ENCODE measurements around the gene SHISA5.

DNA sequence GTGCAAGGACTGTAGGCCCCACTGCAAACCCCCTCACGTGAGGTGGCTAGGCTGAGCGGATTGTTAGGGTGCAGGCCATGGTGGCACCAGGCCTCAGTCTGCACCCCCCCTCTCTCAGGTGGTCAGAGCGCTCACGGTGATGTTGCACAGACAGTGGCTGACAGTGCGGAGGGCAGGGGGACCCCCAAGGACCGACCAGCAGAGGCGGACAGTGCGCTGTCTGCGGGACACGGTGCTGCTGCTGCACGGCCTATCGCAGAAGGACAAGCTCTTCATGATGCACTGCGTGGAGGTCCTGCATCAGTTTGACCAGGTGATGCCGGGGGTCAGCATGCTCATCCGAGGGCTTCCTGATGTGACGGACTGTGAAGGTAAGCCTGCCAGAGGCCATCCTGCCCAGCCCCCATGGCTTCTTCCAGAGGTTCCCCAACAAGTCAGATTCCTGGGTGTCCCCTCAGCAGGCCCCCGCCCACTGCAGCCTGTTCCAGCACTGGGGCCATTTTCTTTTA lies 39.2 kb downstream of the SHISA5 start:
- no peak for TF ChIP-seq FOXA1 (IDR thresholded peaks at IDR 0.05)
- no peak for TF ChIP-seq CTCF (IDR thresholded peaks at IDR 0.05; ENCODE audit: low read depth, low read length, missing input control)
- no peak for TF ChIP-seq RAD21 (IDR thresholded peaks at IDR 0.05)
- TF ChIP-seq REST (IDR thresholded peaks at IDR 0.05) = no peak
- TF ChIP-seq EGR1 (IDR thresholded peaks at IDR 0.05; ENCODE audit: low read depth in 2 of 2) = no peak
- no peak for TF ChIP-seq MAX (IDR thresholded peaks at IDR 0.05)
- no peak for TF ChIP-seq JUND (IDR thresholded peaks at IDR 0.05)
- no peak for TF ChIP-seq SP1 (IDR thresholded peaks at IDR 0.05)
- TF ChIP-seq, protein P1, sequence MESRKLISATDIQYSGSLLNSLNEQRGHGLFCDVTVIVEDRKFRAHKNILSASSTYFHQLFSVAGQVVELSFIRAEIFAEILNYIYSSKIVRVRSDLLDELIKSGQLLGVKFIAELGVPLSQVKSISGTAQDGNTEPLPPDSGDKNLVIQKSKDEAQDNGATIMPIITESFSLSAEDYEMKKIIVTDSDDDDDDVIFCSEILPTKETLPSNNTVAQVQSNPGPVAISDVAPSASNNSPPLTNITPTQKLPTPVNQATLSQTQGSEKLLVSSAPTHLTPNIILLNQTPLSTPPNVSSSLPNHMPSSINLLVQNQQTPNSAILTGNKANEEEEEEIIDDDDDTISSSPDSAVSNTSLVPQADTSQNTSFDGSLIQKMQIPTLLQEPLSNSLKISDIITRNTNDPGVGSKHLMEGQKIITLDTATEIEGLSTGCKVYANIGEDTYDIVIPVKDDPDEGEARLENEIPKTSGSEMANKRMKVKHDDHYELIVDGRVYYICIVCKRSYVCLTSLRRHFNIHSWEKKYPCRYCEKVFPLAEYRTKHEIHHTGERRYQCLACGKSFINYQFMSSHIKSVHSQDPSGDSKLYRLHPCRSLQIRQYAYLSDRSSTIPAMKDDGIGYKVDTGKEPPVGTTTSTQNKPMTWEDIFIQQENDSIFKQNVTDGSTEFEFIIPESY (IDR thresholded peaks at IDR 0.05) = no peak
